Panc1 (cell line): ENCODE results near the gene CROCC2. TPM values are rescaled to one million over a fixed set of nuclear protein-coding genes. Genes with fewer than 3 reads are reported as not detected.

Source experiments
- ATAC-seq: fragments of 200-7000 bp; cut with Tn5 transposase; 2 replicates; pipeline ENCODE4 v1.9.1; 2020; ENCODE audit warnings: mild to moderate bottlenecking, moderate library complexity
- BruUV-seq: library from RNA; stranded (reverse); fragments of 400-500 nt; replicated peaks from 2 replicates; lab custom pipeline; 2021; lab: Mats Ljungman, UMichigan
- CTCF ChIA-PET: fragments of 300-600 bp; sonication (Branson Sonifier 250); formaldehyde crosslinking; loops from one replicate; lab custom pipeline; 2022; ENCODE audit warnings: antibody characterized with exemption; lab: Charles Lee
- POLR2A ChIA-PET: fragments of 300-600 bp; sonication (Branson Sonifier 250); formaldehyde crosslinking; loops from one replicate; lab custom pipeline; 2022; ENCODE audit warnings: antibody characterized with exemption; lab: Charles Lee
- DNase-seq: peaks from one replicate; pipeline ENCODE4 v3.0.0-alpha.2; 2010; ENCODE audit warnings: low read depth, low spot score
- H3K27ac ChIP-seq: 2 replicates; pipeline ENCODE4 v1.5.1; 2011; ENCODE audit warnings: mild to moderate bottlenecking, low read length, inconsistent platforms
- H3K27me3 ChIP-seq: fragments of 200-500 bp; sonication (Bioruptor generic); 2 replicates; pipeline ENCODE4 v1.6.0; 2014; ENCODE audit warnings: low read length, inconsistent platforms; ENCODE audit not compliant: control insufficient read depth, insufficient read depth
- H3K36me3 ChIP-seq: fragments of 200-500 bp; sonication (Bioruptor generic); 2 replicates; pipeline ENCODE4 v1.5.1; 2014; ENCODE audit warnings: inconsistent platforms, mild to moderate bottlenecking, low read length, moderate library complexity; ENCODE audit not compliant: control insufficient read depth, insufficient read depth
- H3K4me1 ChIP-seq: 2 replicates; pipeline ENCODE4 v1.5.1; 2011; ENCODE audit warnings: inconsistent platforms, mild to moderate bottlenecking, low read length, moderate library complexity; ENCODE audit not compliant: control insufficient read depth, insufficient read depth
- H3K4me3 ChIP-seq, 2 experiments: 2 replicates each; pipeline ENCODE4 v1.5.1; 2011 to 2012; ENCODE audit warnings: low read depth in 2 of 2, low read length in 2 of 2, mild to moderate bottlenecking in 2 of 2, inconsistent platforms in 1 of 2, moderate library complexity in 1 of 2
- H3K9me3 ChIP-seq: fragments of 200-500 bp; sonication (Bioruptor generic); 2 replicates; pipeline ENCODE4 v1.5.1; 2014; ENCODE audit warnings: low read depth, mild to moderate bottlenecking, inconsistent platforms, low read length, moderate library complexity; ENCODE audit not compliant: control insufficient read depth, insufficient read depth
- POLR2AphosphoS5 ChIP-seq: IDR thresholded peaks from 2 replicates; pipeline ENCODE4 v1.6.1; 2012; ENCODE audit warnings: mild to moderate bottlenecking, low read depth, low read length, moderate library complexity
- SIN3A ChIP-seq: IDR thresholded peaks from 2 replicates; pipeline ENCODE4 v1.6.1; 2012; ENCODE audit warnings: low read depth, mild to moderate bottlenecking, low read length, moderate library complexity, borderline replicate concordance; ENCODE audit not compliant: insufficient read depth
- TCF7L2 ChIP-seq: IDR thresholded peaks from 2 replicates; pipeline ENCODE4 v1.6.1; 2011; ENCODE audit warnings: mild to moderate bottlenecking, low read depth, low read length, inconsistent platforms
- in situ Hi-C: cut with HindIII; loops from 2 replicates; pipeline ENCODE4 v1.10.0; 2016; ENCODE audit warnings: low sequenced_read_pairs, low pct_unique_long_range_greater_than_20kb
- intact Hi-C: fragments of 100-400 bp; cut with micrococcal nuclease; formaldehyde crosslinking; loops from one replicate; pipeline ENCODE4 v1.10.0; 2022; ENCODE audit not compliant: unreplicated experiment
- total RNA-seq: library from RNA; stranded (reverse); gene quantifications from one replicate; pipeline ENCODE4 v1.2.1, GENCODE V29; 2021; ENCODE audit not compliant: unreplicated experiment
- TF ChIP-seq, protein P1 (sequence below), 2 experiments: IDR thresholded peaks; 2 replicates each; pipeline ENCODE4 v1.6.1; 2011 to 2012; ENCODE audit warnings: low read depth in 2 of 2, control low read depth in 1 of 2, low read length in 1 of 2, mild to moderate bottlenecking in 1 of 2, moderate library complexity in 1 of 2; ENCODE audit not compliant: insufficient read depth in 1 of 2
- TF ChIP-seq, protein P2 (sequence below): fragments of 450-650 bp; IDR thresholded peaks from 2 replicates; pipeline ENCODE4 v1.5.1; 2017; ENCODE audit warnings: mild to moderate bottlenecking

The CROCC2 gene
- total RNA-seq, 1 experiment from 2014 or later, result 0.23 TPM

DNA sequence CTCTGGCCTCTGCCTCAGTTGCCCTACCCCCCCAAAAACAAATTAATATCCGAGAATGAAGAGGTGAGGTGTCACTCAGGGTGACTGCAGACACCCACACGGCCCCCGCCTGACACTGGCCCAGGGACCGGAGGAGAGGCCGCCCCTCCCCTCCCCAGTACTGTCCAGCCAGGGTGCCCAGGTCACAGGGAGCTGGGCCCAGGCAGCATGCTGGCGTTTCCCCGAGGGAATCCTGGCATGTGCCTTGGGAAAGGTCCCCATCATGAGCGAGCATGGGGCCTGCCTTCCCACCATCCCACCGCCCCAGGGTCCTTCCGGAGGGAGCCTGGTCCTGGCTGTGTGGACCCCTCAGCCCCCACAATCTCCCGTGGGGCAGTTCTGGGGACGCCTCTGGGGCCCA lies 13.2 kb upstream of the CROCC2 start:
- in situ Hi-C loops (no loop called here), intact Hi-C loops (no loop called here)
- Histone ChIP-seq H3K36me3 (no peaks in the 10 kb centered on the region), H3K27ac (no peak overlapping the region), H3K9me3 (no peaks in the 10 kb centered on the region), H3K27me3 (no peaks in the 10 kb centered on the region), H3K4me3 (no peak overlapping the region), H3K4me1 (peaks cover 6% of the 10 kb centered on the region)
- DNase-seq (no peak), ATAC-seq (no peak)
- POLR2A ChIA-PET, result no interaction called here
- BruUV-seq, result no TSS peak
- TF ChIP-seq, protein P1, sequence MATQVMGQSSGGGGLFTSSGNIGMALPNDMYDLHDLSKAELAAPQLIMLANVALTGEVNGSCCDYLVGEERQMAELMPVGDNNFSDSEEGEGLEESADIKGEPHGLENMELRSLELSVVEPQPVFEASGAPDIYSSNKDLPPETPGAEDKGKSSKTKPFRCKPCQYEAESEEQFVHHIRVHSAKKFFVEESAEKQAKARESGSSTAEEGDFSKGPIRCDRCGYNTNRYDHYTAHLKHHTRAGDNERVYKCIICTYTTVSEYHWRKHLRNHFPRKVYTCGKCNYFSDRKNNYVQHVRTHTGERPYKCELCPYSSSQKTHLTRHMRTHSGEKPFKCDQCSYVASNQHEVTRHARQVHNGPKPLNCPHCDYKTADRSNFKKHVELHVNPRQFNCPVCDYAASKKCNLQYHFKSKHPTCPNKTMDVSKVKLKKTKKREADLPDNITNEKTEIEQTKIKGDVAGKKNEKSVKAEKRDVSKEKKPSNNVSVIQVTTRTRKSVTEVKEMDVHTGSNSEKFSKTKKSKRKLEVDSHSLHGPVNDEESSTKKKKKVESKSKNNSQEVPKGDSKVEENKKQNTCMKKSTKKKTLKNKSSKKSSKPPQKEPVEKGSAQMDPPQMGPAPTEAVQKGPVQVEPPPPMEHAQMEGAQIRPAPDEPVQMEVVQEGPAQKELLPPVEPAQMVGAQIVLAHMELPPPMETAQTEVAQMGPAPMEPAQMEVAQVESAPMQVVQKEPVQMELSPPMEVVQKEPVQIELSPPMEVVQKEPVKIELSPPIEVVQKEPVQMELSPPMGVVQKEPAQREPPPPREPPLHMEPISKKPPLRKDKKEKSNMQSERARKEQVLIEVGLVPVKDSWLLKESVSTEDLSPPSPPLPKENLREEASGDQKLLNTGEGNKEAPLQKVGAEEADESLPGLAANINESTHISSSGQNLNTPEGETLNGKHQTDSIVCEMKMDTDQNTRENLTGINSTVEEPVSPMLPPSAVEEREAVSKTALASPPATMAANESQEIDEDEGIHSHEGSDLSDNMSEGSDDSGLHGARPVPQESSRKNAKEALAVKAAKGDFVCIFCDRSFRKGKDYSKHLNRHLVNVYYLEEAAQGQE (IDR thresholded peaks at IDR 0.05; ENCODE audit: insufficient read depth in 1 of 2, low read depth in 2 of 2, low read length in 1 of 2), result no peak
- TF ChIP-seq TCF7L2 (no peak), POLR2AphosphoS5 (no peak), SIN3A (no peak)
- TF ChIP-seq, protein P2, sequence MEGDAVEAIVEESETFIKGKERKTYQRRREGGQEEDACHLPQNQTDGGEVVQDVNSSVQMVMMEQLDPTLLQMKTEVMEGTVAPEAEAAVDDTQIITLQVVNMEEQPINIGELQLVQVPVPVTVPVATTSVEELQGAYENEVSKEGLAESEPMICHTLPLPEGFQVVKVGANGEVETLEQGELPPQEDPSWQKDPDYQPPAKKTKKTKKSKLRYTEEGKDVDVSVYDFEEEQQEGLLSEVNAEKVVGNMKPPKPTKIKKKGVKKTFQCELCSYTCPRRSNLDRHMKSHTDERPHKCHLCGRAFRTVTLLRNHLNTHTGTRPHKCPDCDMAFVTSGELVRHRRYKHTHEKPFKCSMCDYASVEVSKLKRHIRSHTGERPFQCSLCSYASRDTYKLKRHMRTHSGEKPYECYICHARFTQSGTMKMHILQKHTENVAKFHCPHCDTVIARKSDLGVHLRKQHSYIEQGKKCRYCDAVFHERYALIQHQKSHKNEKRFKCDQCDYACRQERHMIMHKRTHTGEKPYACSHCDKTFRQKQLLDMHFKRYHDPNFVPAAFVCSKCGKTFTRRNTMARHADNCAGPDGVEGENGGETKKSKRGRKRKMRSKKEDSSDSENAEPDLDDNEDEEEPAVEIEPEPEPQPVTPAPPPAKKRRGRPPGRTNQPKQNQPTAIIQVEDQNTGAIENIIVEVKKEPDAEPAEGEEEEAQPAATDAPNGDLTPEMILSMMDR, result no peak
- CTCF ChIA-PET, result interaction anchor here (0.6 kb wide), 1 partner anchor 22 kb away, joined by 6 read pairs; no protein-coding TSS in a partner anchor

DNA sequence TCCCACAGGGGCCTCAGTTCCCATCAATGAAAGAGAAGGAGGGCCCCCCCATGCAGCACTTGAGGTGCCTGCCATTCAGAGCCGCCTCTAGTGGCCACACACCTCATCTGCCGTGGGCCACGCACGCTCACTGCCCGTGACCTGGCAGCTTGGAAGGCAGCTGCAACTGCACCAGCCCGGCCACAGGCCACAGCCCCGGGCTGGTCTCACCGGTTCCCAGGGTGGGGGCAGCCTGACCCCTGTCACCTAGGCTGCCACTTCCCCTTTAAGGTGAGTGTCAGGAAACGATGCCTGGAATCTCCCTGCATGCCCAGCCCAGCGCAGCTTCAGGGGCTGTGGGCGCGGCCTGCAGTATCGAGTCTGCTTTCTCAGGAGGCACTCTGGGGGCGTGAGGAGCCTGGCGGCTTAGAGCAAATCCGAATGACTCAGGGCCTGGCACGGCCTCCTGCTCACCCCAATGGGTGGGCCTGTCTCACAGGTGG lies 12.7 kb upstream of the CROCC2 start:
- intact Hi-C loops (no loop called here), in situ Hi-C loops (no loop called here)
- Histone ChIP-seq H3K36me3 (no peaks in the 10 kb centered on the region), H3K27ac (no peak overlapping the region), H3K9me3 (no peaks in the 10 kb centered on the region), H3K27me3 (no peaks in the 10 kb centered on the region), H3K4me3 (no peak overlapping the region), H3K4me1 (peaks cover 6% of the 10 kb centered on the region)
- DNase-seq (no peak), ATAC-seq (peak; percentile 39; the same call in 1 of the 2 replicates)
- no TSS peak for BruUV-seq
- ChIA-PET POLR2A (no interaction called here), CTCF (no interaction called here)
- TF ChIP-seq TCF7L2, result no peak
- TF ChIP-seq, protein P2, result no peak
